HG02852 (cell line): ENCODE measurements around the gene MRPL12.

Experiments
- ATAC-seq: cut with Tn5 transposase; IDR thresholded peaks from one replicate; pipeline ENCODE4 v1.9.1; 2021; ENCODE audit warnings: mild to moderate bottlenecking, moderate library complexity; ENCODE audit not compliant: unreplicated experiment

MRPL12 gene

DNA sequence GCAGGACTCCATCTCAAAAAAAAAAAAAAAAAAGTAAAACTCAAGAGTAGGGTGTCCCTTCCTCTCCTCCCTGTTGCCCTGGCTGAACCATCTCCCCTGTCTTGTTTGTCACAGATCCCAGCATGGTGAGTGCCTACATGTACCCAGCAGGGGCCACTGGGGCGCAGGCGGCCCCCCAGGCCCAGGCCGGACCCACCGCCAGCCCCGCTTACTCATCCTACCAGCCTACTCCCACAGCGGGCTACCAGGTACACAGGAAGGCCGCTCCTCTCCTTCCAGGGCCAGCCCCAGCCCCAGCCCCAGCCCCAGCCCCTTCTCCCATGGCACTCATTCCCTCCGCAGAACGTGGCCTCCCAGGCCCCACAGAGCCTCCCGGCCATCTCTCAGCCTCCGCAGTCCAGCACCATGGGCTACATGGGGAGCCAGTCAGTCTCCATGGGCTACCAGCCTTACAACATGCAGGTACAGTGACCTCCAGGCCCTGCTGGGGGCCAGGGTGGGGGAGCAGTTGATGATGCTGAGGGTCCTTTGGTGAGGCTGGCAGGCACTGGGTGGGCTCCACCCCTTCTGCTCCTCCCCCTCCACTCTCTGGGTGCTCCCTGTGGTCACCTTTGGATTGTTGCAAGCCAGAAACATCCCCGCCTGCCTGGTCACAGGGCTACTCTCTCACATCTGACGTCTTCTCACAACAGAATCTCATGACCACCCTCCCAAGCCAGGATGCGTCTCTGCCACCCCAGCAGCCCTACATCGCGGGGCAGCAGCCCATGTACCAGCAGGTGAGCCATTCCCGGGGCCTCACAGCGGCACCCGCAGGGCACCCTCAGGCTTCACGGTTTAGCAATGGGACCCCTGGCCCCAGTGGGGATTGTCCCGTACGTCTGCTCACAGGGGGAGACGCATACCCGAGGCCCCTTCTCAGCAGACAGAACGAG, 2.5 kb upstream of the MRPL12 start:
- ATAC-seq = no peak

DNA sequence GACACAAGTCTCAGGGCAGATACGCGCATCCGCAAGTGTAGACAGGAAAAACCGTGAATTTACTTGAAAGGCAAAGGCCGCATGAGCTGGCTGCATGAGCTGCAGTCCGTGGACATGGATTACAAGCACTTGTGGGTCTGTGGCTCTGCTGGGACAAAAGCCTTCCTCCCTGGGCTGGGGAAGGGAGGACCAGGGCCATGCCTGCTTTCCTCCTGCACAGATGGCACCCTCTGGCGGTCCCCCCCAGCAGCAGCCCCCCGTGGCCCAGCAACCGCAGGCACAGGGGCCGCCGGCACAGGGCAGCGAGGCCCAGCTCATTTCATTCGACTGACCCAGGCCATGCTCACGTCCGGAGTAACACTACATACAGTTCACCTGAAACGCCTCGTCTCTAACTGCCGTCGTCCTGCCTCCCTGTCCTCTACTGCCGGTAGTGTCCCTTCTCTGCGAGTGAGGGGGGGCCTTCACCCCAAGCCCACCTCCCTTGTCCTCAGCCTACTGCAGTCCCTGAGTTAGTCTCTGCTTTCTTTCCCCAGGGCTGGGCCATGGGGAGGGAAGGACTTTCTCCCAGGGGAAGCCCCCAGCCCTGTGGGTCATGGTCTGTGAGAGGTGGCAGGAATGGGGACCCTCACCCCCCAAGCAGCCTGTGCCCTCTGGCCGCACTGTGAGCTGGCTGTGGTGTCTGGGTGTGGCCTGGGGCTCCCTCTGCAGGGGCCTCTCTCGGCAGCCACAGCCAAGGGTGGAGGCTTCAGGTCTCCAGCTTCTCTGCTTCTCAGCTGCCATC, 1.7 kb upstream of the MRPL12 start:
- no peak for ATAC-seq

- ATAC-seq = no peak
These were observed 834 bp downstream of the MRPL12 start for GRCh38 chr17:81703747-81704654.

GRCh38 chr17:81705518-81706231, 2.5 kb downstream of the MRPL12 start:
- ATAC-seq = no peak

GRCh38 chr17:81706232-81706611, 3.1 kb downstream of the MRPL12 start:
- ATAC-seq = no peak

- ATAC-seq = no peak
These were observed 3.8 kb downstream of the MRPL12 start for GRCh38 chr17:81706757-81707624.

DNA sequence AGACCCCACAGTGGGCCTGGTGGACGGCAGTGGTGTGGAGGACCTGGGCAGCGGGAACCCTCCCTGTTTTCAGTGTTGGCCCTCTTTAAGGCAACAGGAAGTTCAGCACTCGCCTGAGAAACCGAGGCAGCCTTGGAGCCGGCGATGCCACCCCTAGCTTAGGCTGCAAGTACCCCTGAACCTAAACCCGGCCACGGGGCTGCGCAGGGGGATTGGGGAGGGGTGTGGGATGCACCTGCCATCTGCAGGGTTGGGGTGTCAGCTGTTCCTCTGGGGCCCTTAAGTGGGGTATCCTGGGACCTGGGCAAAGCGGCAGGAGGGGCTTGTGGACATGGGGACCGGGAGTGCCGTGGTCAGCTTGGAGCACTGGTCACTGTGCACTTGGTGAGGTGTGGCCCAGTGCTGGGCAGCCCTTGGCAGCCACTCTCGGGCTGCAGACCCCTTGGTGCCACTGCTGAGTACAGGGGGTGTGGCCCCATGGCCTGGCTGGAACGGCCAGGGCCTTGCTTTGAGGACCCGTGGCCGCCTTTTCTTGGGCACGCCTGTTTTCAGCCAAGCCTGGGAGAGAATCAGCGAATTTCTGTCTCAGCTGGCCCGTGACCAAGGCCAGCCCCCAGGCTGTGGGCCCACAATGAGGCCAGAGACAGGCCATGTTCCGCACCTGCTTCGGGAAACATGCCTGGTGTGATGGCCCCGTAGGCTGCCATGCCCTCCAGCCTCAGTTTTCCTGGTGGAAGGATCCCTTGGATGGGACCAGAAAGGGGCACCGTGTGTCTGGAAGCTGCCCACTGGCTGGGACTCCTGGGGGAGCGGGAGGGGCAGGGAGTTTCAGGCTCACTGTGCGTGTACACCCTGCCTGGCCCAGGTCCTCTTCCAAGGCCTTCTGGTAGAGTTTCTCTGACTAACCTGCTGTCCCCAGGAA, 4.8 kb downstream of the MRPL12 start:
- ATAC-seq = no peak

- no peak for ATAC-seq
These were observed 5.6 kb downstream of the MRPL12 start for GRCh38 chr17:81708739-81709185.

DNA sequence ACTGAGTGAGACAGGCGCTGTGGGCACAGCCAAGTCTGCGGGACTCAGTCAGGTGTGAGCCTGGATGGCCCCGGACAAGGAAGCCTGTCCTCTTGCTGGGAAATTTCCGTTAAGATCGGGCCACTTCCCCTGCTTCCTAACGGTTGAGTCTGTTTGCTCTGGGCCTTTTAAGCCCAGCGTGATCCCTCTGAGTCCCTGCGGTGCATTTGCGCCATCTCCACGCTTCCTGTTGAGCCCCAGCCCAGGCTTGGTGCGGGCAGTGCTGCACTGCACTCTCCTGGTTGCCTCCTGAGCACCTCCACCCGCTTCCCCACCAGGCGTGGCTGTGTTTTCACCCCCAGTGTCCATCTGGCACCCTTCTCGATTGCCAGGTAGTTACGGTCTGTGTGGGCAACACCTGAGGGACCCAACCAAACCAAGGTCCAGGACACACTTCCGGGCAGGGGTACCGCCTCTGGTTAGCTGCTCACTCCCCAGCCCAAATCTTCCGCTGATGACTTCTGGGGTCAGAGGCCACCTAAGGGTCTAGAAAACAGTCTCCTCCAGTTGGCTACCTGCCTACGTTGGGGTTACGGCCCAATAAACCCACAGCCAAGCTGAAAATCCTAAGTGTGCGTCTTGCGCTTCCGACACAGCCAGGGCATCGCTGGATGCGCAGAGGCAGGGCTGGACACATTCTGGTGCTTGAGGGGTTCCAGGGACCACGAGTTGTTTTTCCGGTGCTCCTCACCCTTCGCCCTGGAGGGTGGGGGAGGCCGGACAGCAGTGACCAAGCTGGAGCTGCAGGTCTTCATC, 7.5 kb downstream of the MRPL12 start:
- no peak for ATAC-seq

GRCh38 chr17:81711814-81712467, 8.8 kb downstream of the MRPL12 start, which contains the start of gene SLC25A10:
SLC25A10 (plus strand) TSS chr17:81712284; CDS start chr17:81712427, 143 bp downstream.
- peak; percentile 65 for ATAC-seq

GRCh38 chr17:81712468-81713003, 9.4 kb downstream of the MRPL12 start:
- ATAC-seq = no peak

GRCh38 chr17:81713004-81713555, 9.9 kb downstream of the MRPL12 start:
- ATAC-seq = no peak

GRCh38 chr17:81713556-81714411, 10.6 kb downstream of the MRPL12 start:
- no peak for ATAC-seq

DNA sequence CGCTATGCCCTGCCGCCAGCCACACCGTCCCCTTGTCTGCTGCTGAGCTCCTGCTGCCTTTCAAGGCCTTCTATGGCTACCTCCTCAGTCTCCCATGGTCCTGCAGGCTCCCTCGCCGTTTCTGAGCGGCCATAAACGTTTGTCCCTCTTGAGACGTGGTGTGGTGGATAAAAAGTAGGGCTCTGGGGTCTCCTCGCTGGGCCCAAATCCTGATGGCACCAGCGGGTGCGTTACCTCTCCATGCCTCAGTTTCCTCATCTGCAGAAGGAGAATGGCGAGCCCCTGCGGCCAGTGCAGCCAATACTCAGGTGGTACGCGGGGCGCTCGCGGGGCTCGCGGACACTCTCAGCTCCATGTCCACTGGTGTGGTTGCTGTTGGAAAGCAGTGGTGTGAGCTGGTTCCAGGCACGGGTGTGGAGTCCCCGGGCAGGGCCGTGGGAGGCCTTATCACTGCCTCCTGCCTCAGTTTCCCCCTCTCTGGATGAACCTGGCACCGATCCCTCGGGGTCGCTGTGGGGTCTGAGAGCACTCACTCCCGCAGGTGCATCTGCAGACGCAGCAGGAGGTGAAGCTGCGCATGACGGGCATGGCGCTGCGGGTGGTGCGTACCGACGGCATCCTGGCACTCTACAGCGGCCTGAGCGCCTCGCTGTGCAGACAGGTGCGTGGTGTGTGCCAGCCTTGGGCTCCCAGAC, 11.4 kb downstream of the MRPL12 start:
- no peak for ATAC-seq
